SIG-M5 treated with dmso at 0.1 percent for 504 hours (cell line): ENCODE data around the gene EP400.
"Not testable (repeated sequence)": the region's sequence is repeated elsewhere in the genome, so short reads cannot be mapped to it uniquely, and the experiment has no call there.

ENCODE experiments used
- DNase-seq: peaks from one replicate; lab custom pipeline; 2025; ENCODE audit not compliant: unreplicated experiment; lab: John Stamatoyannopoulos, UW

EP400 gene

GRCh38 chr12:131948166-131948712 lies 1.5 kb upstream of the EP400 start:
- DNase-seq = no peak

- DNase-seq = not testable (repeated sequence)
These were observed 870 bp upstream of the EP400 start for GRCh38 chr12:131948713-131949430.

GRCh38 chr12:131950182-131950913 lies 606 bp downstream of the EP400 start:
- peak; percentile 19 for DNase-seq

DNA sequence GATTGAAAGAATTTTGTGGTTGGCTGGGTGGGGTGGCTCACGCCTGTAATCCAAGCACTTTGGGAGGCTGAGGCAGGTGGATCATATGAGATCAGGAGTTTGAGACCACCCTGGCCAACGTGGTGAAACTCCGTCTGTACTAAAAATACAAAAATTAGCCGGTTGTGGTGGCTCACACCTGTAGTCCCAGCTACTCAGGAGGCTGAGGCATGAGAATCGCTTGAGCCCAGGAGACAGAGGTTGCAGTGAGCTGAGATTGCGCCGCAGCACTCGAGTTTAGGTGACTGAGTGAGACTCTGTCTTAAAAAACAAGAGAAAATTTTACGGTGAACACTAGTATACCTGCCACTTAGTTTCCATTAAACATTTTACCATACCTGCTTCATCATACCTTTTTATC lies 4.1 kb downstream of the EP400 start:
- DNase-seq = not testable (repeated sequence)

- not testable (repeated sequence) for DNase-seq
These were observed 4.7 kb downstream of the EP400 start for GRCh38 chr12:131954460-131954859.

- DNase-seq = no peak
These were observed 9.4 kb downstream of the EP400 start for GRCh38 chr12:131959116-131959515.

GRCh38 chr12:131959641-131960589 lies 10.2 kb downstream of the EP400 start:
- DNase-seq = no peak

DNA sequence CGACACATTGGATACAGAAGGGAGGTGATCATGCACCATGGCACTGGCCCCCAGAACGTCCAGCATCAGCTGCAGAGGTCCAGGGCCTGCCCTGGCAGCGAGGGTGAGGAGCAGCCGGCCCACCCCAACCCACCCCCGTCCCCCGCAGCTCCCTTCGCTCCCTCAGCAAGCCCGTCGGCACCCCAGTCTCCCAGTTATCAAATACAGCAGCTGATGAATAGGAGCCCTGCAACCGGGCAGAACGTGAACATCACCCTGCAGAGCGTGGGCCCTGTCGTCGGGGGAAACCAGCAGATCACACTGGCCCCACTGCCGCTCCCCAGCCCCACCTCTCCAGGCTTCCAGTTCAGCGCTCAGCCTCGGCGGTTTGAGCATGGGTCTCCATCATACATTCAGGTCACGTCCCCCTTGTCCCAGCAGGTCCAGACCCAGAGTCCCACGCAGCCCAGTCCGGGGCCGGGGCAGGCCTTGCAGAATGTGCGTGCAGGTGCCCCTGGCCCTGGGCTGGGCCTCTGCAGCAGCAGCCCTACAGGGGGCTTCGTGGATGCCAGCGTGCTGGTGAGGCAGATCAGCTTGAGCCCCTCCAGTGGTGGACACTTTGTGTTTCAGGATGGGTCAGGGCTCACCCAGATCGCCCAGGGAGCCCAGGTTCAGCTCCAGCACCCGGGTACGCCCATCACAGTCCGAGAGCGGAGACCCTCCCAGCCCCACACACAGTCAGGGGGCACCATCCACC lies 11.0 kb downstream of the EP400 start:
- DNase-seq = not testable (repeated sequence)

- not testable (repeated sequence) for DNase-seq
These were observed 11.6 kb downstream of the EP400 start for GRCh38 chr12:131961328-131961727.

DNA sequence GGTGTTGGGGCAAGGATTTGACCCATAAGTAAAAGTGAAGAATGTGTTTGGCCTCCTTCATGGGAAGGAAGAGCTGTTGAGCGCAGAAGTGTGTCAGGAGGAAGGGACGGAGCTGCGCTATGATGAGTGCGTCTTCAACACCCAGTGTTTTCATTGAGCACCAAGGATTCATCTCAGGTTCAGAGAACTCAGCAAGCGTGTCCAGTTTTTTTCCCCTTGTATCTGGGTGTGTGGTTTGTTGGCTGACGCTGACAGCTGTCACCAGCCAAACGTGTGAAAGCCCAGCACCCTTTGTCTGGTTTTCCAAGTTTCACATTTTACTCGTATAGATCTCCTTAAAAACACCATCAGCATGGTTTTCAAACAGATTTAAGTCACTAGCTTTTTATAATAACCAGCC lies 12.3 kb downstream of the EP400 start:
- DNase-seq = no peak

DNA sequence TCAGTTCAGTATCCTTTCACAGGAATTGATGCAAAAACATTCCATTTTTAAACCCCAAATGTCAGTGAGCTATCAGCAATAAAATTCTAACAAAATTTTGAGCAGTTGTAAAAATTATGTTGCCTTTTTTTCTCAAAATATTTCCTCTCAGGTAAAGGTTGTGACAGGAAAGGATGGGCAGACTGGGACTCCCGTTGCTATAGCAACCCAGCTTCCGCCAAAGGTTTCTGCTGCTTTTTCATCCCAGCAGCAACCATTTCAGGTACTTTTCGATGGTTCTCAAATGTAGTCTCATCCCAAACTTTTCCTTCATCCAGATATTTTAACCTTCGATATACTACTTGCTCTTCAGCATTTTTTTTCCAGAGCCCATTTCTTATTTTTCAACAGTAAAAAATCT lies 13.6 kb downstream of the EP400 start:
- DNase-seq = no peak

- DNase-seq = no peak
These were observed 15.3 kb downstream of the EP400 start for GRCh38 chr12:131965073-131965472.

DNA sequence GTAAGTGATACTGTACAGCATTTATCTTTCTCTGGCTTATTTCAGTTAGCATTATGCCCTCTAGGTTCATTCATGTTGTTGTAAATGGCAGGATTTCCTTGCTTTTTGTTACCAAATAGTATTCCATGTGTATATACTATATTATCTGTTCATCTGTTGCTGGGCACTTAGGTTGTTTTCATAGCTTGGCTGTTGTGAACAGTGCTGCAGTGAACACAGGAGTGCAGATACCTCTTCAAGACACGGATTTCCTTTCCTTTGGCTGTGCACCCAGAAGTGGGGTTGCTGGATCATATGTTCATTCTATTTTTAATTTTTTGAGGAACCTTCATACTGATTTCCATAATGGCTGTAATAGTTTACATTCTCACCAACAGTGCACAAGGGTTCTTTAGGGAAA lies 21.5 kb downstream of the EP400 start:
- no peak for DNase-seq

DNA sequence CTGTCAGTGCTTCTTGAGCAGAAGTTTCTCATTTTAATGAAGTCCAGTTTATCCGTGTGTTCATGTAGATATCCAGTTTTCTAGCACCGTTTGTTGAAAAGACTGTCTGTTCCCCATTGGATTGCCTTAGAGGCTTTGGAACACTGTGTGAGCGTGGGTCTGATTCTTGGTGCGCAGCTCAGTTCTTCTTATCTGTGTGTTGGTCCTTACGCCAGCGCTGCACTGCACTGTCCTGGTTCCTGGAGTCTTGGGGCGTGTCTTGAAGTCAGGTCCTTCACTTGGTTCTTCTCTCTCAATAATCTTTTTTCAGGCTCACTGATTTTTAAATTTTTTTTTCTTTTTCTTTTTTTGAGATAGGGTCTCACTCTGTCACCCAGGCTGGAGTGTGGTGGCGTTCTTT lies 25.5 kb downstream of the EP400 start:
- no peak for DNase-seq

- DNase-seq = no peak
These were observed 29.9 kb downstream of the EP400 start for GRCh38 chr12:131979606-131980005.

DNA sequence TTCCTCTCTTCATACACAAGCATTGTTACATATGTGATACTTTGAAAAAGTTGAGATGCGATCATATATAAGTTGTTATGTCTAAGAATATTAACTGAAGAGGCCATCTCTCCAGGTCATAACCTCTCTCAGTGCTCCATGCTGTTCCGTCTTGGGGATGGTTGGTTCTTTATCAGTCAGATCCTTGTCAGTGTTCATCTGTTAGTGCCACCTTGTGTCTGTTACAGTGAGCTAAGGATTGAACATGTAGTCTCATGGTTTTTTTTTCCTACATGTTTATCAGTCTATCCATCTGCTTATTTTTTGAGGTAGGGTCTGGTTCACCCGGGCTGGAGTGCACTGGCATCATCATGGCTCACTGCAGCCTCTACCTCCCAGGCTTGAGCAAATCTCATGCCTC lies 30.5 kb downstream of the EP400 start:
- no peak for DNase-seq

DNA sequence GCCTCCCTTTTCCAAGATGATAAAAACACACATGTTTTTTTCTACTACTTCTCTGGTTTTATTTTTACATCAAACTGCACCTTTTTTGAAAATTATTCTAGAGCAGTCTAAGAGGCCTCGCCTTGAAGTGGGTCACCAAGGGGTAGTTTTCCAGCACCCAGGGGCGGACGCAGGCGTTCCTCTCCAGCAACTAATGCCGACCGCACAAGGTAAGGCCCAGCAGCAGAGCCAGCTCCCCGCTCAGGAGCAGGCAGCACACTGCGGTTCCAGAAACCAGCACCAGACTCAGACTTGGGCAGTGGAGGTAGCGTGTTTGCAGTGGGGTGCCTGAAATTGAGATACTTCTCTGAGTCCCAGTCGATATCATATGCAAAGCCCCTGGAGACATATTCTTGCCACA lies 31.6 kb downstream of the EP400 start:
- no peak for DNase-seq

DNA sequence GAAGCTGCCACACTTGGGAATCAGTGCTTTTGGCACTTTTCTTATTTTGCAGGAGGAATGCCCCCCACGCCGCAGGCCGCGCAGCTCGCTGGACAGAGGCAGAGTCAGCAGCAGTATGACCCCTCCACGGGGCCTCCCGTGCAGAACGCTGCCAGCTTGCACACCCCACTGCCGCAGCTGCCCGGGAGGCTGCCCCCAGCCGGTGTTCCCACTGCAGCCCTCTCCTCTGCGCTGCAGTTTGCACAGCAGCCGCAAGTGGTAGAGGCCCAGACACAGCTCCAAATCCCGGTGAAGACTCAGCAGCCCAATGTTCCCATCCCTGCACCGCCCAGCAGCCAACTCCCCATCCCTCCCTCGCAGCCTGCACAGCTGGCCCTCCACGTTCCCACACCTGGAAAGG lies 32.3 kb downstream of the EP400 start:
- no peak for DNase-seq

GRCh38 chr12:131983026-131983425 lies 33.3 kb downstream of the EP400 start:
- no peak for DNase-seq

DNA sequence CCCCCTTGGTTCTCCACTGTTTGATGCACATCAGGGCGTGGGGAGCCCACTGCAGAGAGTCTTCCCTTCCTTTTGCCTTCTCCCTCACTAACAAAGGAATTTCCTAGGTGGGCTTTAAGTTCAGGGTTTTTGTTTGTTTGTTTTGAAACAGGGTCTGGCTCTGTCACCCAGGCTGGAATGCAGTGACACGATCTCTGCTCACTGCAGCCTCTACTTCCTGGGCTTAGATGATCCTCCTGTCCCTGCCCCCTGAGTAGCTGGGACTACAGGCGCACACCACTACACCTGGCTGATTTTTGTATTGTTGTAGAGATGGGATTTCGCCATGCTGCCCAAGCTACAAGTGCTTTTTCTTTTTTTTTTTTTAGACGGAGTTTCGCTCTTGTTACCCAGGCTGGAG lies 33.8 kb downstream of the EP400 start:
- DNase-seq = no peak

DNA sequence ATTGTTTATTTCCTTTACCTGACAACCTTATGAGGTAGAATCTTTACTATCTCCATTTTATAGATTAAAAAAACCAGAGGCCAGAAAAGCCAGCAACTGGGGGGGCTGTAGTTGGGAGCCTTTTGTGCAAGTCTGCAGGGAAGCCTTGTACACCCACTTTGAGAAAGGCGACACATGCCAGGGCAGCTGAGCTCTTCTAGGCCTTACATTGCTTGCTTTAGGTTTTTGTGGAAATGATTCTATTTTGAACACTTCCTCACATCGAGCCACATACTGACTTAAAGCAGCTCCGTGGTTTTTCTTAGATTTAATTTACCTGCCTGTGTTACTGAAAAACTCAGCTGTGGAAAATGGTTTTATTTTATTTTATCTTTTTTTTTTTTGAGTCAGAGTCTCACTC lies 34.6 kb downstream of the EP400 start:
- peak; percentile 31 for DNase-seq
